ENCODE results near the gene FRAS1. TPM values are rescaled to one million over a fixed set of nuclear protein-coding genes. Genes with fewer than 3 reads are reported as not detected.
"Not testable (repeated sequence)": the region's sequence is repeated elsewhere in the genome, so short reads cannot be mapped to it uniquely, and the experiment has no call there.

The FRAS1 gene, protein sequence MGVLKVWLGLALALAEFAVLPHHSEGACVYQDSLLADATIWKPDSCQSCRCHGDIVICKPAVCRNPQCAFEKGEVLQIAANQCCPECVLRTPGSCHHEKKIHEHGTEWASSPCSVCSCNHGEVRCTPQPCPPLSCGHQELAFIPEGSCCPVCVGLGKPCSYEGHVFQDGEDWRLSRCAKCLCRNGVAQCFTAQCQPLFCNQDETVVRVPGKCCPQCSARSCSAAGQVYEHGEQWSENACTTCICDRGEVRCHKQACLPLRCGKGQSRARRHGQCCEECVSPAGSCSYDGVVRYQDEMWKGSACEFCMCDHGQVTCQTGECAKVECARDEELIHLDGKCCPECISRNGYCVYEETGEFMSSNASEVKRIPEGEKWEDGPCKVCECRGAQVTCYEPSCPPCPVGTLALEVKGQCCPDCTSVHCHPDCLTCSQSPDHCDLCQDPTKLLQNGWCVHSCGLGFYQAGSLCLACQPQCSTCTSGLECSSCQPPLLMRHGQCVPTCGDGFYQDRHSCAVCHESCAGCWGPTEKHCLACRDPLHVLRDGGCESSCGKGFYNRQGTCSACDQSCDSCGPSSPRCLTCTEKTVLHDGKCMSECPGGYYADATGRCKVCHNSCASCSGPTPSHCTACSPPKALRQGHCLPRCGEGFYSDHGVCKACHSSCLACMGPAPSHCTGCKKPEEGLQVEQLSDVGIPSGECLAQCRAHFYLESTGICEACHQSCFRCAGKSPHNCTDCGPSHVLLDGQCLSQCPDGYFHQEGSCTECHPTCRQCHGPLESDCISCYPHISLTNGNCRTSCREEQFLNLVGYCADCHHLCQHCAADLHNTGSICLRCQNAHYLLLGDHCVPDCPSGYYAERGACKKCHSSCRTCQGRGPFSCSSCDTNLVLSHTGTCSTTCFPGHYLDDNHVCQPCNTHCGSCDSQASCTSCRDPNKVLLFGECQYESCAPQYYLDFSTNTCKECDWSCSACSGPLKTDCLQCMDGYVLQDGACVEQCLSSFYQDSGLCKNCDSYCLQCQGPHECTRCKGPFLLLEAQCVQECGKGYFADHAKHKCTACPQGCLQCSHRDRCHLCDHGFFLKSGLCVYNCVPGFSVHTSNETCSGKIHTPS (N-terminal part only)
- under 1 TPM; 0.05 to 0.22 TPM for total RNA-seq

DNA sequence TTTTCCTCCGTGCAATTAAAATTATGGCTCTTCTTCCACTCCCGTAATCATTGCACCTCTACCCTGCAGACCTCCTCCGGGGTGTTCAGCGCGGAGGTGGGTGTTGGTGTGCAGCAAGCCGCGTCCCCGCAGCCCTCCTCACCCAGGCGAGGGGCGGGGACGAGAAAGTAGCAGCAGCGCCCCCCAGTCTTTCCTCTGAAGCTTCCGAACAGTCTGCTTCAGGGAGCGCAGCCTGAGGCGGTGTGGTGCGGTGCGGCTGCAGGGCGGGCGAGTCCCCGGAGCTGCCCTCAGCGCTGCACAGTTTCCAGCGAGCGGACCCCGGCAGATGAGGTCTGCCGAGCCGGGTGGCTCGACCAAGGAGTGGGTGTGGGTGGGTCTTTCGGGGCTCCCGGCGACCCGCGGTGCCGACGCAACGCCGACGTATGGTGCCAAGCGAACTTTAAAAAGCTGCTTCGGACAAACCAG, at the start of gene FRAS1:
TSS of gene FRAS1 (plus strand) at position 189 of the 465 bp plus-strand sequence. CDS start 687 bp downstream, outside the sequence.
- peak; percentile 43 for DNase-seq
- peak within 1 kb of the TSS; percentile 81 for H3K4me3 Mint-ChIP-seq
- CTCF ChIA-PET: interaction anchor here (1.3 kb wide), 1 partner anchor 11 kb away, joined by 4 read pairs; no protein-coding TSS in a partner anchor
- no peaks in the 10 kb centered on the region for H3K9me3 Mint-ChIP-seq
- TF ChIP-seq CTCF (IDR thresholded peaks at IDR 0.05): no peak
- H3K4me1 Mint-ChIP-seq (ENCODE audit: low read depth): peaks cover 27% of the 10 kb centered on the region
- no peaks in the 10 kb centered on the region for H3K36me3 Mint-ChIP-seq (ENCODE audit: low read depth)
- H3K27ac Mint-ChIP-seq: peak within 1 kb of the TSS; percentile 61
- H3K27me3 Mint-ChIP-seq: peaks cover 63% of the 10 kb centered on the region
- POLR2A ChIA-PET: interaction anchor here (0.8 kb wide), 1 partner anchor 475 kb away, joined by 3 read pairs; no protein-coding TSS in a partner anchor
- intact Hi-C loops (cut with micrococcal nuclease): no loop called here
- peak; percentile 48 for ATAC-seq

DNA sequence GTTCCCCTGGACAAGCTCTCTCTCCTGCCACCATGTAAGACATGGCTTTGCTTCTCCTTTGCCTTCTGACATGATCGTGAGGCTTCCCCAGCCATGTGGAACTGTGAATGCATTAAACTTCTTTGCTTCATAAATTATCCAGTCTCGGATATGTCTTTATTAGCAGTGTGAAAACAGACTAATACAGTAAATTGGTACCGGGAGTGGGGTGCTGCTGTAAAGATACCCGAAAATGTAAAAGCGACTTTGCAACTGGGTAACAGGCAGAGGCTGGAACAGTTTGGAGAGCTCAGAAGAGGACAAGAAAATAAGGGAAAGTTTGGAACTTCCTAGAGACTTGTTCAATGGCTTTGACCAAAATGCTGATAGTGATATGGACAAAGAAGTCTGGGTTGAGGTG, 46.1 kb upstream of the FRAS1 start:
- H3K27ac Mint-ChIP-seq; POLR2A ChIA-PET; ATAC-seq; intact Hi-C loops (cut with micrococcal nuclease); H3K36me3 Mint-ChIP-seq (ENCODE audit: low read depth); H3K9me3 Mint-ChIP-seq; H3K4me1 Mint-ChIP-seq (ENCODE audit: low read depth); H3K4me3 Mint-ChIP-seq; CTCF ChIA-PET; DNase-seq; H3K27me3 Mint-ChIP-seq: not testable (repeated sequence)

DNA sequence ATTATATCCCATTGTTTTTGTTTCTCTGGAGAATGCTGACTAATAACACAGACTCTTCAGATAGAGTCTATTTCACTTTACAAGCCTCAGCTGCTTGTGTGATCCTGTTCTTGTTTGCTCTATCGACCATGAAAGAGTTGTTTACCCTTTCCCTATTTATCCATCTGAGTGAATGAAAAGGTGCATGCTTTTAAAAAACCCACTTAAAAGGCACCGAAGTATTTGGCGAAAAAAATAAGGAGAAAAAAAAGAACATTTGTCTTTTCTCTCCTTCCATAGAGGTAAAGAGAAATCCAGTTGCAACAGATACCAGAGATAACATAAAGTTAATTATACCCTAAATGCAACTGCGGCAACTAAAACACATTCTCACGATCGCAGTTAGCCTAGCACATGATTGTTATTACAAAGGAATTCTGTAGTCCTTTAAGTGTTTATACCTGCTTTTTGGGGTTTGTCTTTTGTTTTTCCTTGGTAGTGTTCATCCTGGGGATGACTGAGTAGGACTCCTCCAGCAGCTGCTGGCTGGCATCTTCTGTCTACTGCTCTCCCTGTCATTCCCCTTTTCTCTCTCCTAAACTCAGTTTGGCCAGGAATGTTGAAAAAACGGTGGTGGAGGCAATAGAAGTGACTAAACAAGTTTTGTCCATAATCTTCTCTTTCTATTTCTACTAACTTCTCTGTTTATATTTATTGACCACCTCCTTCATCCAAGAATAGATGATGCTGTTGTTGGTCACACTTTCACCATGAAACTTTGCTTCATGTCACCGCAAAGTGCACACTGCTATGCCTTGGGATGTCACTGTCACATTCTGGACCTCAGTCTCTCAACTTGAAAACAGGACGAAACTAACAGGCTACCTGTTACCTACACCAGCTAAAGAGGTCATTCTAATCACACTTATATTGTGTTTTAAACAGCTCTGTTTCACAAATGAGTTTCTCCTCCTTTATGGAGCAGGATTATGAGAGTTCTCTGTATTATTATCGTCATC, 41.9 kb upstream of the FRAS1 start:
- ATAC-seq (no peak), DNase-seq (no peak)
- Mint-ChIP-seq H3K9me3 (peaks cover 5% of the 10 kb centered on the region), H3K27ac (no peak overlapping the region), H3K4me3 (no peak overlapping the region), H3K4me1 (ENCODE audit: low read depth) (no peaks in the 10 kb centered on the region), H3K36me3 (ENCODE audit: low read depth) (no peaks in the 10 kb centered on the region), H3K27me3 (no peaks in the 10 kb centered on the region)
- POLR2A ChIA-PET: no interaction called here
- intact Hi-C loops (cut with micrococcal nuclease): no loop called here
- CTCF ChIA-PET: no interaction called here
- TF ChIP-seq CTCF (IDR thresholded peaks at IDR 0.05): no peak

DNA sequence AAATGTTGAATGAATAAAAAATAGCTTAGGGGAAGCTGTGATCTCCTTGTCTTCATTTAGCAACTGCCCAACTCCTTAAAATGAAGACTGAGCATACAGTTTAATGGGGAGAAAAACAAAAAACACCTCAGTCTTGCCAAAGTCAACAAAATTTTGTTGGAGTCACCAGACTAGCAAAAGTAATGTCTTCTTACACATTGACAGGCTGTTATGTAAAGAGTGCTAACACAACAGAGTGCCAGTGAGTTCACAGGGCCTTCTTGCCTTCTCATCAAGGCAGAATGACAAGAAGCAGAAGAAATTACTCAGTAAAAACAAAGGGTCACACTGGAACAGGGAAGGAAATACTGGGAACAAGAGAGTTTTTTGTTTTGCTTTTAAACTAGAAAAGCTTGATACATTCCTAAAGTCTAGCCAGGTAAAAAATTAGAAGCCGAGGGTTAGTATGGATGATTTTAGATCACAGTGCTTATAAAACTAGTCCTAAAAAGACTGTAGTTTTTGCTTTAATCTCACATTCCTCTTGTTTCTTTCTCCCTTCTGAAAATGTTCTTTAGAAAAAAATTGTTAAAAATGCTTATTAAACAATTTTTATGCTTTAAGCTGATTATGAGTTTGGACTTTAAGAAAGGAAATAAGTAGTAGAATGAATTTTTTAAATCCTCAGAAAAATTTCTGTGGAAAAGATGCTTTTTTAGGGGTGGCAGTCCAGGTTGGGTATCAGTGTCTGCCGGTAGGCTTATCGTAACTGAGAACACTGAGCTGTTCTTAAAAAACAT, 38.7 kb upstream of the FRAS1 start:
- TF ChIP-seq CTCF (IDR thresholded peaks at IDR 0.05): no peak
- ChIA-PET CTCF (no interaction called here), POLR2A (no interaction called here)
- H3K9me3 Mint-ChIP-seq: no peaks in the 10 kb centered on the region
- H3K27ac Mint-ChIP-seq: no peak overlapping the region
- intact Hi-C loops (cut with micrococcal nuclease): no loop called here
- no peak overlapping the region for H3K4me3 Mint-ChIP-seq
- H3K36me3 Mint-ChIP-seq (ENCODE audit: low read depth): no peaks in the 10 kb centered on the region
- ATAC-seq (no peak), DNase-seq (no peak)
- no peaks in the 10 kb centered on the region for H3K27me3 Mint-ChIP-seq
- H3K4me1 Mint-ChIP-seq (ENCODE audit: low read depth): no peaks in the 10 kb centered on the region

Measured in activated CD8-positive, alpha-beta T cell treated with anti-CD3 and anti-CD28 coated beads for 36 hours (primary cell).